ENCODE data around the gene MYO5B. TPM values are rescaled to one million over a fixed set of nuclear protein-coding genes. Genes with fewer than 3 reads are reported as not detected.

The MYO5B gene
- total RNA-seq, 1 experiment from 2014 or later = 32.1 TPM

DNA sequence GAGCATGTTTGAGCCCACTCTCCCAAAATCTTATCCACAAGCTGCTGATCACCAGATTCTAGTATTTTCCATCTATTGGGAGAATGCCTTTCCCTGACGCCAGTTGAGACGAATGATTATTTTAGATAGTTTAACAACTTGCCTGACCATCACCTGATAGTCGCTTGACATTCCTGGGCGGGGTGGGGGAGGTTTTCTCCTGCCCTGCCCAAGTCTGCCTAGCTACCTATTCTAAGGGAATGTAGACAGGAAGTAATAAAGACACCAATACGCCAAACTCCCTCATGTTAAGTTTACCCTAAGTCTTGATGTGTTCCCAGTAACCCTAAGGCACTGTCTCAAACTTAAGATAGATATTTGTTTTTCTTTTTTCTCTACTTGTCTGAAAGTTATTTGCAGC, 377.0 kb downstream of the MYO5B start:
- ChIA-PET CTCF (no interaction called here), RAD21 (ENCODE audit: low non-redundant PET in 1 of 2, low total read pairs in 2 of 2, uncharacterized antibody in 2 of 2, unreplicated experiment in 2 of 2) (no interaction called here), POLR2A (no interaction called here)
- DNase-seq (ENCODE audit: low read depth, low spot score) (no peak), ATAC-seq (no peak)
- no peaks in the 10 kb centered on the region for H3K36me3 ChIP-seq (ENCODE audit: control insufficient read depth in 1 of 2, insufficient read depth in 2 of 2, low read length in 2 of 2)
- H3K4me2 ChIP-seq (ENCODE audit: low read length) = no peak overlapping the region
- H3K27ac ChIP-seq (ENCODE audit: low read depth, low read length) = no peak overlapping the region
- no peaks in the 10 kb centered on the region for H3K9me3 ChIP-seq (ENCODE audit: control insufficient read depth in 1 of 2, insufficient read depth in 1 of 2, low read depth in 1 of 2, low read length in 2 of 2)
- no peak overlapping the region for H3K4me3 ChIP-seq (replicated peaks in 1 of 2; ENCODE audit: low read depth in 1 of 2, low read length in 2 of 2)
- peaks cover 3 to 18% of the 10 kb centered on the region in 2 experiments; a peak in 3 of 4 replicates for H3K4me1 ChIP-seq (ENCODE audit: control insufficient read depth in 1 of 2, insufficient read depth in 2 of 2, low read length in 2 of 2)
- intact Hi-C loops (cut with micrococcal nuclease) = no loop called here
- H2AFZ ChIP-seq (ENCODE audit: low read depth, low read length, poor library complexity, severe bottlenecking) = no peak overlapping the region
- TF ChIP-seq ELF1 (IDR thresholded peaks at IDR 0.05; ENCODE audit: borderline replicate concordance, low read depth) = no peak
- no peak for TF ChIP-seq EGR1 (IDR thresholded peaks at IDR 0.05; ENCODE audit: low read depth)
- TF ChIP-seq POLR2AphosphoS5 (IDR thresholded peaks at IDR 0.05; ENCODE audit: low read depth, low read length) = no peak
- H3K27me3 ChIP-seq (ENCODE audit: insufficient read depth, low read length) = no peaks in the 10 kb centered on the region
- no peaks in the 10 kb centered on the region for H4K20me1 ChIP-seq (ENCODE audit: insufficient read depth)
- no peaks in the 10 kb centered on the region for H3K79me2 ChIP-seq (ENCODE audit: insufficient read depth, low read length)
- H3K9ac ChIP-seq (ENCODE audit: low read length) = no peak overlapping the region
- no TSS peak for BruUV-seq (replicated peaks)
- H3K9me2 ChIP-seq (ENCODE audit: insufficient read depth) = no peaks in the 10 kb centered on the region

DNA sequence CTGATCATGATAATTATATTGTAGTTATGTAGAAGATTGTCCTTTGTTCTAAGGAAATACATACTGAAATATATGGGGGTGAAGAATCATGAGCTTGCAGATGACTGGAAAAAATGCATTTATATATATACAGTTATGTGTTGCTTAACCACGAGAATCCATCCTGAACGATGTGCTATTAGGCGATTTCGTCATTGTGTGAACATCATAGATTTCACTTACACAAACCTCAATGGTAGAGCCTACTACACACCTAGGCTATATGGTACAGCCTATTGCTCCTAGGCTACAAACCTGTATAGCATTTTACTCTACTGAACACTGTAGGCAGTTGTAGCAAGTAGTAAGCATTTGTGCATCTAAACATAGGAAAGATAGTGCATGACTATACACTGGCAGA, 379.0 kb downstream of the MYO5B start:
- ChIA-PET RAD21 (ENCODE audit: low non-redundant PET in 1 of 2, low total read pairs in 2 of 2, uncharacterized antibody in 2 of 2, unreplicated experiment in 2 of 2) (no interaction called here), CTCF (no interaction called here), POLR2A (no interaction called here)
- Histone ChIP-seq H3K9me3 (ENCODE audit: control insufficient read depth in 1 of 2, insufficient read depth in 1 of 2, low read depth in 1 of 2, low read length in 2 of 2) (no peaks in the 10 kb centered on the region), H3K27ac (ENCODE audit: low read depth, low read length) (no peak overlapping the region), H3K4me2 (ENCODE audit: low read length) (no peak overlapping the region), H4K20me1 (ENCODE audit: insufficient read depth) (no peaks in the 10 kb centered on the region), H3K4me3 (replicated peaks in 1 of 2; ENCODE audit: low read depth in 1 of 2, low read length in 2 of 2) (no peak overlapping the region), H3K4me1 (ENCODE audit: control insufficient read depth in 1 of 2, insufficient read depth in 2 of 2, low read length in 2 of 2) (peaks cover 5 to 21% of the 10 kb centered on the region in 2 experiments; a peak in 3 of 4 replicates), H3K79me2 (ENCODE audit: insufficient read depth, low read length) (no peaks in the 10 kb centered on the region), H3K9ac (ENCODE audit: low read length) (no peak overlapping the region), H3K9me2 (ENCODE audit: insufficient read depth) (no peaks in the 10 kb centered on the region), H3K36me3 (ENCODE audit: control insufficient read depth in 1 of 2, insufficient read depth in 2 of 2, low read length in 2 of 2) (no peaks in the 10 kb centered on the region), H2AFZ (ENCODE audit: low read depth, low read length, poor library complexity, severe bottlenecking) (no peak overlapping the region), H3K27me3 (ENCODE audit: insufficient read depth, low read length) (no peaks in the 10 kb centered on the region)
- TF ChIP-seq JUND (IDR thresholded peaks at IDR 0.05) (no peak), EZH2 (IDR thresholded peaks at IDR 0.05) (no peak), CBX3 (IDR thresholded peaks at IDR 0.05; ENCODE audit: low read depth) (no peak), ZNF274 (IDR thresholded peaks at IDR 0.05; ENCODE audit: low read depth, low read length) (no peak), SIN3A (IDR thresholded peaks at IDR 0.05; ENCODE audit: low read depth) (no peak), EZH2phosphoT487 (IDR thresholded peaks at IDR 0.05; ENCODE audit: borderline replicate concordance) (no peak), EGR1 (IDR thresholded peaks at IDR 0.05; ENCODE audit: low read depth) (no peak), POLR2A (IDR thresholded peaks at IDR 0.05; ENCODE audit: borderline replicate concordance, extremely low read depth, insufficient read depth, insufficient read length) (no peak), CEBPB (IDR thresholded peaks at IDR 0.05; ENCODE audit: low read depth) (no peak)
- TF ChIP-seq, protein P1, sequence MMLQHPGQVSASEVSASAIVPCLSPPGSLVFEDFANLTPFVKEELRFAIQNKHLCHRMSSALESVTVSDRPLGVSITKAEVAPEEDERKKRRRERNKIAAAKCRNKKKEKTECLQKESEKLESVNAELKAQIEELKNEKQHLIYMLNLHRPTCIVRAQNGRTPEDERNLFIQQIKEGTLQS (IDR thresholded peaks at IDR 0.05) = no peak
- TF ChIP-seq, protein P2, sequence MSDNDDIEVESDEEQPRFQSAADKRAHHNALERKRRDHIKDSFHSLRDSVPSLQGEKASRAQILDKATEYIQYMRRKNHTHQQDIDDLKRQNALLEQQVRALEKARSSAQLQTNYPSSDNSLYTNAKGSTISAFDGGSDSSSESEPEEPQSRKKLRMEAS (IDR thresholded peaks at IDR 0.05) = no peak
- TF ChIP-seq, protein P3, sequence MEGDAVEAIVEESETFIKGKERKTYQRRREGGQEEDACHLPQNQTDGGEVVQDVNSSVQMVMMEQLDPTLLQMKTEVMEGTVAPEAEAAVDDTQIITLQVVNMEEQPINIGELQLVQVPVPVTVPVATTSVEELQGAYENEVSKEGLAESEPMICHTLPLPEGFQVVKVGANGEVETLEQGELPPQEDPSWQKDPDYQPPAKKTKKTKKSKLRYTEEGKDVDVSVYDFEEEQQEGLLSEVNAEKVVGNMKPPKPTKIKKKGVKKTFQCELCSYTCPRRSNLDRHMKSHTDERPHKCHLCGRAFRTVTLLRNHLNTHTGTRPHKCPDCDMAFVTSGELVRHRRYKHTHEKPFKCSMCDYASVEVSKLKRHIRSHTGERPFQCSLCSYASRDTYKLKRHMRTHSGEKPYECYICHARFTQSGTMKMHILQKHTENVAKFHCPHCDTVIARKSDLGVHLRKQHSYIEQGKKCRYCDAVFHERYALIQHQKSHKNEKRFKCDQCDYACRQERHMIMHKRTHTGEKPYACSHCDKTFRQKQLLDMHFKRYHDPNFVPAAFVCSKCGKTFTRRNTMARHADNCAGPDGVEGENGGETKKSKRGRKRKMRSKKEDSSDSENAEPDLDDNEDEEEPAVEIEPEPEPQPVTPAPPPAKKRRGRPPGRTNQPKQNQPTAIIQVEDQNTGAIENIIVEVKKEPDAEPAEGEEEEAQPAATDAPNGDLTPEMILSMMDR (IDR thresholded peaks at IDR 0.05 in 2 of 3, conservative IDR thresholded peaks at IDR 0.05 in 1 of 3; ENCODE audit: borderline replicate concordance in 1 of 3, insufficient read depth in 1 of 3, low read depth in 2 of 3, low read length in 2 of 3) = no peak
- no TSS peak for BruUV-seq (replicated peaks)
- intact Hi-C loops (cut with micrococcal nuclease) = no loop called here
- DNase-seq (ENCODE audit: low read depth, low spot score) (no peak), ATAC-seq (no peak)
